ENCODE measurements around the gene CBX7.

DNA sequence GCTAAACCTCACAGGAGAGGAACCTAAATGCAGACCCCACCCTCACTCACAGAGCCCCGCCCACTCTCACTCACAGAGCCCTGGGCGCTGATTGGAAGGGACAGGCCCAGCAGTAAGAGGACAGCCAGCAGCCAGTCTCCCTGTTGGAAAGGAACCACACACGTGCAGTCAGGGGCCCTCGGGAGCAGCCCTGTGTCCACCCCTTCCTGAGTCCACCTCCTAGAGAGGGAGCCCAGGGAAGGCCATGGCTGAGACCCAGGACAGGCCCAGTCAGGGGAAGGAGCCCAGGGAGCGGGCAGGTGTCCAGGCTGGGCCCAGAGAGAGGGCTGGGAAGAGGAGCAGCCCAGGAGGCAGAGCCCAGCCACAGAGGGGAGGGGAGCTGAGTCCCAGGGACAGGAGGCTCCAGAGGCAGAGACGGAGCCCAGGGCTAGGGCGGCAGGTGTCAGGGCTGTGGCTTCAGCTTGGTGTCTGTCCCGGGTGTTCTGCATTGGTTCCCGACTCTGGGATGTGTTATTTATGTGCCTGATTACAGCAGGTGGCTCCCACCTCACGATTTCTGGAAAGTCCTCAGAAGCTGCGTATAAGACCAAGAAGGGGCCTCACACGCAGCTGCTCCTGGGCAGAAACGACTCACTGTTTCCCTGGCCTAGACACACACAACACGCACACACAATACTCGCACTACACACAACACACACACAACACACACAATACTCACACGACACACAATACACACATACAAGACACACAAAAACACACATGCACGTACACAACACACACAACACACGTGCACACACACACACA, 64.4 kb downstream of the CBX7 start:
- TF ChIP-seq SP1 (IDR thresholded peaks at IDR 0.05) (no peak), TARDBP (IDR thresholded peaks at IDR 0.05) (no peak), ARNT (IDR thresholded peaks at IDR 0.05) (no peak), L3MBTL2 (conservative IDR thresholded peaks at IDR 0.05) (no peak), FOXK2 (IDR thresholded peaks at IDR 0.05) (no peak), FOXA1 (IDR thresholded peaks at IDR 0.05) (no peak), LEF1 (IDR thresholded peaks at IDR 0.05; ENCODE audit: borderline replicate concordance) (no peak), BHLHE40 (IDR thresholded peaks at IDR 0.05; ENCODE audit: borderline replicate concordance) (no peak), SUZ12 (IDR thresholded peaks at IDR 0.05) (no peak), FOXM1 (IDR thresholded peaks at IDR 0.05; ENCODE audit: borderline replicate concordance) (no peak), ELF4 (IDR thresholded peaks at IDR 0.05) (no peak)
- TF ChIP-seq, protein P1, sequence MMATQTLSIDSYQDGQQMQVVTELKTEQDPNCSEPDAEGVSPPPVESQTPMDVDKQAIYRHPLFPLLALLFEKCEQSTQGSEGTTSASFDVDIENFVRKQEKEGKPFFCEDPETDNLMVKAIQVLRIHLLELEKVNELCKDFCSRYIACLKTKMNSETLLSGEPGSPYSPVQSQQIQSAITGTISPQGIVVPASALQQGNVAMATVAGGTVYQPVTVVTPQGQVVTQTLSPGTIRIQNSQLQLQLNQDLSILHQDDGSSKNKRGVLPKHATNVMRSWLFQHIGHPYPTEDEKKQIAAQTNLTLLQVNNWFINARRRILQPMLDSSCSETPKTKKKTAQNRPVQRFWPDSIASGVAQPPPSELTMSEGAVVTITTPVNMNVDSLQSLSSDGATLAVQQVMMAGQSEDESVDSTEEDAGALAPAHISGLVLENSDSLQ (IDR thresholded peaks at IDR 0.05): no peak
